Caco-2 (cell line): ENCODE data around the gene NRAS. TPM values are rescaled to one million over a fixed set of nuclear protein-coding genes. Genes with fewer than 3 reads are reported as not detected.

Source experiments
- BruUV-seq: library from RNA; stranded (reverse); fragments of 400-500 nt; replicated peaks from 2 replicates; lab custom pipeline; 2021; lab: Mats Ljungman, UMichigan
- CTCF ChIA-PET: fragments of 300-600 bp; sonication (Branson Sonifier 250); formaldehyde crosslinking; loops from one replicate; lab custom pipeline; 2022; ENCODE audit warnings: antibody characterized with exemption; lab: Charles Lee
- POLR2A ChIA-PET: fragments of 300-600 bp; sonication (Branson Sonifier 250); formaldehyde crosslinking; loops from one replicate; lab custom pipeline; 2022; ENCODE audit warnings: antibody characterized with exemption; lab: Charles Lee
- DNase-seq, 2 experiments: peaks; one replicate each; pipeline versions ENCODE4 v3.0.0 to v3.0.0-alpha.2; 2020 to 2022
- H3K27me3 ChIP-seq: replicated peaks from 2 replicates; pipeline ENCODE4 v1.6.0; 2011; ENCODE audit warnings: low read length; ENCODE audit not compliant: control insufficient read depth, insufficient read depth
- H3K36me3 ChIP-seq: 2 replicates; pipeline ENCODE4 v1.5.1; 2011; ENCODE audit warnings: low read length; ENCODE audit not compliant: control insufficient read depth, insufficient read depth
- H3K4me1 ChIP-seq: fragments of 250-450 bp; sonication (Bioruptor Pico); 2 replicates; pipeline ENCODE4 v1.5.1; 2020; ENCODE audit warnings: mild to moderate bottlenecking
- H3K4me3 ChIP-seq: 2 replicates; pipeline ENCODE4 v1.5.1; 2011; ENCODE audit warnings: low read depth, mild to moderate bottlenecking, control low read depth, low read length
- H3K9me3 ChIP-seq: fragments of 250-450 bp; sonication (Bioruptor Pico); 2 replicates; pipeline ENCODE4 v1.5.1; 2020; ENCODE audit warnings: mild to moderate bottlenecking, moderate library complexity
- H3K27ac Mint-ChIP-seq: one replicate; pipeline ENCODE4 v1.8.0; 2022; ENCODE audit warnings: mixed read lengths; ENCODE audit not compliant: unreplicated experiment
- H3K27me3 Mint-ChIP-seq: one replicate; pipeline ENCODE4 v1.8.0; 2022; ENCODE audit warnings: mixed read lengths; ENCODE audit not compliant: insufficient read depth, unreplicated experiment
- H3K36me3 Mint-ChIP-seq: one replicate; pipeline ENCODE4 v1.8.0; 2022; ENCODE audit warnings: mild to moderate bottlenecking, mixed read lengths; ENCODE audit not compliant: insufficient read depth, unreplicated experiment
- H3K4me1 Mint-ChIP-seq: one replicate; pipeline ENCODE4 v1.8.0; 2022; ENCODE audit warnings: low read depth, mixed read lengths; ENCODE audit not compliant: unreplicated experiment
- H3K4me3 Mint-ChIP-seq: one replicate; pipeline ENCODE4 v1.8.0; 2022; ENCODE audit warnings: mild to moderate bottlenecking, moderate library complexity, mixed read lengths; ENCODE audit not compliant: unreplicated experiment
- H3K9me3 Mint-ChIP-seq: one replicate; pipeline ENCODE4 v1.8.0; 2022; ENCODE audit warnings: mixed read lengths; ENCODE audit not compliant: unreplicated experiment
- intact Hi-C: fragments of 100-400 bp; cut with micrococcal nuclease; formaldehyde crosslinking; loops from one replicate; pipeline ENCODE4 v1.10.0; 2022; ENCODE audit not compliant: unreplicated experiment
- total RNA-seq: library from RNA; stranded (reverse); gene quantifications from 2 replicates; pipeline ENCODE4 v1.2.3, GENCODE V29; 2022
- TF ChIP-seq, protein P1 (sequence below), 2 experiments: fragments of 200-600 bp in 1 of 2; IDR thresholded peaks; 1 replicate in 1 of 2; 2 replicates in 1 of 2; pipeline versions ENCODE4 v1.5.1 to v1.8.0; 2011 to 2022; ENCODE audit warnings: antibody characterized with exemption in 1 of 2, control low read depth in 1 of 2, inconsistent platforms in 1 of 2, low read depth in 1 of 2, low read length in 1 of 2, mild to moderate bottlenecking in 1 of 2, moderate library complexity in 1 of 2; ENCODE audit not compliant: insufficient read depth in 1 of 2, severe bottlenecking in 1 of 2, unreplicated experiment in 1 of 2

Gene NRAS
- total RNA-seq, 1 experiment from 2014 or later = 39.9 TPM

DNA sequence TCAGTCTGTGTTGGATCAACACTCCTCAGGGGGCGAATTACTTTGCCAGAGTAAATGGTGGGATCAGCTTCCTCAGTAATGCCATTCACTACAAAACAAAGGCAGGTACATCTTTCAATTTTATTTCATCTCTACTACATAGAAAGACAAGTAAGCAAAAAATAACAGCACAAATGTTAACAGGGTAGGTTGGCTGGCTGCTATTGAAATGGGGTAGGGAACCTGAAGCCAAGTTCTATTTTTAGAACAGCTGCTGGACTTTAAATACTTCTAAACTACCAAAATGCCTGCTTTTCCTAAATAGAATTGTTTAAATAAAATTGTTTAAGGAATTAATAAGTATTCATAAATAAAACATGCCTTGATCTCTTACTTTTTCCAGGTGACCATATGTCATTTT lies 7.3 kb upstream of the NRAS start:
- no TSS peak for BruUV-seq
- CTCF ChIA-PET = no interaction called here
- H3K9me3 Mint-ChIP-seq = no peaks in the 10 kb centered on the region
- Histone ChIP-seq H3K36me3 (no peaks in the 10 kb centered on the region; the same call in 1 of the 2 replicates), H3K4me1 (no peaks in the 10 kb centered on the region), H3K9me3 (no peaks in the 10 kb centered on the region), H3K4me3 (no peak overlapping the region), H3K27me3 (no peaks in the 10 kb centered on the region)
- H3K4me1 Mint-ChIP-seq = no peaks in the 10 kb centered on the region
- H3K27me3 Mint-ChIP-seq = no peaks in the 10 kb centered on the region
- DNase-seq = no peak
- POLR2A ChIA-PET = no interaction called here
- intact Hi-C loops = no loop called here
- no peak overlapping the region for H3K27ac Mint-ChIP-seq
- no peak overlapping the region for H3K4me3 Mint-ChIP-seq
- TF ChIP-seq, protein P1, sequence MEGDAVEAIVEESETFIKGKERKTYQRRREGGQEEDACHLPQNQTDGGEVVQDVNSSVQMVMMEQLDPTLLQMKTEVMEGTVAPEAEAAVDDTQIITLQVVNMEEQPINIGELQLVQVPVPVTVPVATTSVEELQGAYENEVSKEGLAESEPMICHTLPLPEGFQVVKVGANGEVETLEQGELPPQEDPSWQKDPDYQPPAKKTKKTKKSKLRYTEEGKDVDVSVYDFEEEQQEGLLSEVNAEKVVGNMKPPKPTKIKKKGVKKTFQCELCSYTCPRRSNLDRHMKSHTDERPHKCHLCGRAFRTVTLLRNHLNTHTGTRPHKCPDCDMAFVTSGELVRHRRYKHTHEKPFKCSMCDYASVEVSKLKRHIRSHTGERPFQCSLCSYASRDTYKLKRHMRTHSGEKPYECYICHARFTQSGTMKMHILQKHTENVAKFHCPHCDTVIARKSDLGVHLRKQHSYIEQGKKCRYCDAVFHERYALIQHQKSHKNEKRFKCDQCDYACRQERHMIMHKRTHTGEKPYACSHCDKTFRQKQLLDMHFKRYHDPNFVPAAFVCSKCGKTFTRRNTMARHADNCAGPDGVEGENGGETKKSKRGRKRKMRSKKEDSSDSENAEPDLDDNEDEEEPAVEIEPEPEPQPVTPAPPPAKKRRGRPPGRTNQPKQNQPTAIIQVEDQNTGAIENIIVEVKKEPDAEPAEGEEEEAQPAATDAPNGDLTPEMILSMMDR (IDR thresholded peaks at IDR 0.05; ENCODE audit: insufficient read depth in 1 of 2, low read depth in 1 of 2, low read length in 1 of 2, severe bottlenecking in 1 of 2, unreplicated experiment in 1 of 2) = no peak
- H3K36me3 Mint-ChIP-seq = peaks cover 87% of the 10 kb centered on the region

DNA sequence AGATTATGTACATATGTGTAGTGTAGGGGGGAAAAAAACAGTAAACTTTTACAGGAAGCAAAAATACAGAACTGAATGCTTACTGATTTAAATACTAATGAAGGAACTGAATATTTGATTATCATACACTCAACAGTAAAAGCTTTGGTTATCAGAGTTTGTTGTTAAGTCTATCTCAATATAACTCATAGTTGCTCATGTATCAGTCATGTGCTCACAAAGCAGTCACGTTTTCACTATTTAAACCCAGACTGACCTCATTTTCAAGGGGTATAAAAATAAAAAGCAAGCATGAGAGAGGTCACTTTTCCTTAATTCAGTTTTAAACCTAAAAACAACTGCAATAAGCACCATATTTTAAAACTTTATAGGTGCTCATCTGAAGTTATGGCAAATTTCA lies 6.9 kb upstream of the NRAS start:
- Histone ChIP-seq H3K4me1 (no peaks in the 10 kb centered on the region), H3K36me3 (no peaks in the 10 kb centered on the region; the same call in 1 of the 2 replicates), H3K4me3 (no peak overlapping the region), H3K9me3 (no peaks in the 10 kb centered on the region), H3K27me3 (no peaks in the 10 kb centered on the region)
- no peak overlapping the region for H3K27ac Mint-ChIP-seq
- TF ChIP-seq, protein P1 (IDR thresholded peaks at IDR 0.05; ENCODE audit: insufficient read depth in 1 of 2, low read depth in 1 of 2, low read length in 1 of 2, severe bottlenecking in 1 of 2, unreplicated experiment in 1 of 2) = no peak
- peaks cover 88% of the 10 kb centered on the region for H3K36me3 Mint-ChIP-seq
- no TSS peak for BruUV-seq
- CTCF ChIA-PET = no interaction called here
- POLR2A ChIA-PET = no interaction called here
- H3K9me3 Mint-ChIP-seq = no peaks in the 10 kb centered on the region
- H3K4me3 Mint-ChIP-seq = no peak overlapping the region
- intact Hi-C loops = no loop called here
- DNase-seq = no peak
- no peaks in the 10 kb centered on the region for H3K27me3 Mint-ChIP-seq
- no peaks in the 10 kb centered on the region for H3K4me1 Mint-ChIP-seq

DNA sequence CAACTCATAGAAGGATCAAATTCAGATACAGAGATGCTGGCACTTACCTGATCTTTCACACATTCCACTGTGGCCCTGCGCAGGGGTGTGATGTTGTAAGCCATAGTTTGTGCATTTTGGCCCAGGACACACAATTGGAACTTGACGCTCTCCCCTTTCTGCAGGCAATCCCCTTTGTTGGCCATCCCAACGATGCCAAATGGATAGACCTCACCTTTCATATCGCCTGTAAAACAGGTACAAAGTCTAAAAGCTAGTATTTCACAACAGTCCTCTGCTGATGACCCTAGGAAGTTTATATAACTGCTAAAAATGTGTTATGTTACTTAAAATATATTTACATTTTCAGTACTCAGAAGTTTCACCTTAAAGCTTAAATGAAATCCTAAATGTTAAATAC lies 3.9 kb upstream of the NRAS start:
- no peaks in the 10 kb centered on the region for H3K9me3 ChIP-seq
- H3K4me1 Mint-ChIP-seq = no peaks in the 10 kb centered on the region
- no peaks in the 10 kb centered on the region for H3K27me3 ChIP-seq
- H3K27ac Mint-ChIP-seq = no peak overlapping the region
- no peak for DNase-seq
- no peaks in the 10 kb centered on the region for H3K36me3 ChIP-seq
- CTCF ChIA-PET = interaction anchor here (1.0 kb wide), 1 partner anchor 332 kb away, joined by 3 read pairs; no protein-coding TSS in a partner anchor
- intact Hi-C loops = no loop called here
- H3K27me3 Mint-ChIP-seq = no peaks in the 10 kb centered on the region
- H3K36me3 Mint-ChIP-seq = peaks cover 84% of the 10 kb centered on the region
- peaks cover 2% of the 10 kb centered on the region; the same call in 1 of the 2 replicates for H3K4me1 ChIP-seq
- no peaks in the 10 kb centered on the region for H3K9me3 Mint-ChIP-seq
- POLR2A ChIA-PET = interaction anchor here (0.5 kb wide), 1 partner anchor 18 kb away, joined by 10 read pairs; no protein-coding TSS in a partner anchor
- no TSS peak for BruUV-seq
- TF ChIP-seq, protein P1 (IDR thresholded peaks at IDR 0.05; ENCODE audit: insufficient read depth in 1 of 2, low read depth in 1 of 2, low read length in 1 of 2, severe bottlenecking in 1 of 2, unreplicated experiment in 1 of 2) = no peak
- no peak overlapping the region for H3K4me3 ChIP-seq
- H3K4me3 Mint-ChIP-seq = no peak overlapping the region
